ENCODE results near the gene TM7SF2.
"Not testable (repeated sequence)": the region's sequence is repeated elsewhere in the genome, so short reads cannot be mapped to it uniquely, and the experiment has no call there.

The TM7SF2 gene

GRCh38 chr11:65115361-65116082 is 3.9 kb downstream of the TM7SF2 start:
- DNase-seq (ENCODE audit: low spot score): no peak

- DNase-seq (ENCODE audit: low spot score): peak; percentile 53
Measured at GRCh38 chr11:65116370-65117205, 4.9 kb downstream of the TM7SF2 start.

- DNase-seq (ENCODE audit: low spot score): peak; percentile 96
Measured at GRCh38 chr11:65117206-65118096, 5.8 kb downstream of the TM7SF2 start, which contains the start of gene ZNHIT2. Gene ZNHIT2, minus strand, starts transcription at chr11:65117701. Its CDS starts 48 bp downstream, at chr11:65117653.

GRCh38 chr11:65118097-65118837 is 6.6 kb downstream of the TM7SF2 start:
- no peak for DNase-seq (ENCODE audit: low spot score)

- not testable (repeated sequence) for DNase-seq (ENCODE audit: low spot score)
Measured at GRCh38 chr11:65118891-65119669, 7.4 kb downstream of the TM7SF2 start.

GRCh38 chr11:65119670-65119995 is 8.0 kb downstream of the TM7SF2 start:
- DNase-seq (ENCODE audit: low spot score): no peak

- no peak for DNase-seq (ENCODE audit: low spot score)
Measured at GRCh38 chr11:65120831-65121230, 9.2 kb downstream of the TM7SF2 start.

GRCh38 chr11:65121447-65121864 is 9.8 kb downstream of the TM7SF2 start:
- DNase-seq (ENCODE audit: low spot score): no peak

GRCh38 chr11:65121865-65122696 is 10.4 kb downstream of the TM7SF2 start, which contains the start of the genes FAU and MRPL49:
Gene FAU, minus strand, starts transcription at chr11:65122134. Its CDS starts 321 bp downstream, at chr11:65121813.
Gene MRPL49, plus strand, starts transcription at chr11:65122321. Its CDS starts 26 bp downstream, at chr11:65122347.
- DNase-seq (ENCODE audit: low spot score): peak; percentile 97

- DNase-seq (ENCODE audit: low spot score): no peak
Measured at GRCh38 chr11:65124480-65125196, 13.0 kb downstream of the TM7SF2 start.

- DNase-seq (ENCODE audit: low spot score): no peak
Measured at GRCh38 chr11:65125197-65126056, 13.8 kb downstream of the TM7SF2 start.

- no peak for DNase-seq (ENCODE audit: low spot score)
Measured at GRCh38 chr11:65126624-65127274, 15.1 kb downstream of the TM7SF2 start.

GRCh38 chr11:65127473-65128181 is 16.0 kb downstream of the TM7SF2 start:
- DNase-seq (ENCODE audit: low spot score): no peak

- DNase-seq (ENCODE audit: low spot score): no peak
Measured at GRCh38 chr11:65128182-65129145, 16.8 kb downstream of the TM7SF2 start.

GRCh38 chr11:65129649-65130441 is 18.2 kb downstream of the TM7SF2 start:
- no peak for DNase-seq (ENCODE audit: low spot score)

Data from AG20443 (cell line).